Muscle layer of duodenum (tissue), 2 donors: Measurements from ENCODE around the gene DHX32.

Source experiments
- H3K27ac ChIP-seq: one replicate; pipeline ENCODE4 v1.7.0; 2013; ENCODE audit warnings: mild to moderate bottlenecking, low read length
- H3K27me3 ChIP-seq: one replicate; pipeline ENCODE4 v1.7.0; 2013; ENCODE audit warnings: low read depth, mild to moderate bottlenecking, control low read depth, low read length
- H3K36me3 ChIP-seq, 2 donors: one replicate each; pipeline ENCODE4 v1.7.0; 2013; ENCODE audit warnings: low read length in 2 of 2, control low read depth in 1 of 2, mild to moderate bottlenecking in 1 of 2; ENCODE audit not compliant: insufficient read depth in 2 of 2, control insufficient read depth in 1 of 2
- H3K4me1 ChIP-seq, 2 donors: one replicate each; pipeline ENCODE4 v1.7.0; 2013; ENCODE audit warnings: low read length in 2 of 2, mild to moderate bottlenecking in 2 of 2, control low read depth in 1 of 2, moderate library complexity in 1 of 2; ENCODE audit not compliant: insufficient read depth in 2 of 2, control insufficient read depth in 1 of 2
- H3K4me3 ChIP-seq, 2 donors: one replicate each; pipeline ENCODE4 v1.7.0; 2013; ENCODE audit warnings: low read length in 2 of 2, low read depth in 1 of 2, mild to moderate bottlenecking in 1 of 2
- H3K9me3 ChIP-seq, 2 donors: one replicate each; pipeline ENCODE4 v1.7.0; 2013; ENCODE audit warnings: low read length in 2 of 2, control low read depth in 1 of 2, mild to moderate bottlenecking in 1 of 2; ENCODE audit not compliant: control insufficient read depth in 1 of 2
- donor health status: healthy.

The DHX32 gene

DNA sequence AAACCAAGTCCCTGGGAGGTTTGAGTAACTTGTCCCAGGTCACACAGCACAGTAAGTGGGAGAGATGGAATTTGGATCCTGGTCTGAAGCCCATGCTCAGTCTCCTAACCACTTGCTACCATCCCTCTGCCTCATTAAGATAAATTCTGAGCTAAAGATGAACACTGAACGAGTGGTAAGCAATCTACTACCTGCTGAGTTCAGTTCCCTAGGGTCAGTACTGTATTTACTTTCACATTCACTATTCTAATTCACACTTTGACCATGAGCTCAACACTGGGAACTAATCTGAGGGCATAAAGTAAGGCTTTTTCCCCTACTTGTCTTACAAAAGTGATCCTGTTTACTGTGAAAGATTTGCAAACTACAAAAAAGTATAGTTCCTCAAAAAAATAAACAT is 60.4 kb downstream of the DHX32 start:
- H3K4me3 ChIP-seq: no peak overlapping the region
- no peaks in the 10 kb centered on the region for H3K27me3 ChIP-seq
- H3K4me1 ChIP-seq: peaks cover 25 to 33% of the 10 kb centered on the region in 2 donors
- no peak overlapping the region for H3K27ac ChIP-seq
- H3K36me3 ChIP-seq: peaks cover 2 to 3% of the 10 kb centered on the region in 2 donors
- H3K9me3 ChIP-seq: no peaks in the 10 kb centered on the region

DNA sequence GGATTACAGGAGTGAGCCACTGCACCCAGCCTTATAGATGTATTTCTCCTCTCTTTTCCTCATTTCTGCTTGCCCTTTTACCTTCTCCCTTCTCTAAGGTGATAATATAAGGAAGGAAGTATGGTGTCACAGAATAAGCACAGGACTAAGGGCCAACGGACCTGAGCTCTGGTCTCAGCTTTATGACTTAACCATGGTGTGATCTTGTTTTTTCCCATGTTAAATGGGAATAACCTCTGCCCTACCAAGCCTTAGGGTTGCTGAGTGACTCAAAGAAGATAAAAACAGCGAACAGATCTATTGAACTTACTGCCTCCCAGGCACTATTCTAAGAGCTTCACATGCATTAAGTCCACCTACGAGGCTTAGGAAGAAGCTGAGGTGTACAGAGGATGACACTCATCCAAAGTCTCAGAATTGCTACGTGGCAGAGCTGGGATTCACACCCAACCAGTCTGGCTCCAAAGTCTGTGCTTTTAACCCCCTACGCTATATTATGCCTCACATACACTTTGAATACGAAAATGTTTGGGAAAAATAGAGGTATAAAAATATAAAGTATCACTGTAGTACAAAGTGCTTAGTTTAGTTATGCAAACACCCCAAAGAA is 63.6 kb downstream of the DHX32 start:
- H3K27ac ChIP-seq: no peak overlapping the region
- H3K36me3 ChIP-seq: peaks cover 23 to 26% of the 10 kb centered on the region in 2 donors
- H3K27me3 ChIP-seq: no peaks in the 10 kb centered on the region
- peaks cover 11 to 14% of the 10 kb centered on the region in 2 donors for H3K4me1 ChIP-seq
- H3K4me3 ChIP-seq: no peak overlapping the region
- H3K9me3 ChIP-seq: no peaks in the 10 kb centered on the region

DNA sequence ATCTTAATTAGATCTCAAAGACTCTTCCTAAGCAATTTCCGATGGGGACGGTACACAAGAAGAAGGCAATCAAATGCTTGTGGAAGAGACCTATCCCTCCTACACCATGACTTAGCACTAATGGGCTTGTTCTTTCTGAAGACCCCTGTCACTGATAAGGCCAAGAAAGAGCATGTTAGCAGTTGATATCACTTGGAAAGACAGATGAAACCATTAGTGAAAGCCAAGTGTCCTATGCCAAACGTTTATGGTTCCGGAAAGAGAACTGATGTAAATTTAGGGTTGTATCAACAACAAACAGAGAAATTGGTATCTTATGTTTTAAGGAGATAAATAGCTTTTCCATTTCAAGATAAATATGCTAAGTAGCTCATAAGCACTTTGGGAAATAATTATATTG is 64.5 kb downstream of the DHX32 start:
- H3K27ac ChIP-seq: no peak overlapping the region
- peaks cover 23 to 26% of the 10 kb centered on the region in 2 donors for H3K36me3 ChIP-seq
- no peaks in the 10 kb centered on the region for H3K27me3 ChIP-seq
- H3K4me3 ChIP-seq: no peak overlapping the region
- H3K4me1 ChIP-seq: peaks cover 5 to 7% of the 10 kb centered on the region in 2 donors
- H3K9me3 ChIP-seq: no peaks in the 10 kb centered on the region

DNA sequence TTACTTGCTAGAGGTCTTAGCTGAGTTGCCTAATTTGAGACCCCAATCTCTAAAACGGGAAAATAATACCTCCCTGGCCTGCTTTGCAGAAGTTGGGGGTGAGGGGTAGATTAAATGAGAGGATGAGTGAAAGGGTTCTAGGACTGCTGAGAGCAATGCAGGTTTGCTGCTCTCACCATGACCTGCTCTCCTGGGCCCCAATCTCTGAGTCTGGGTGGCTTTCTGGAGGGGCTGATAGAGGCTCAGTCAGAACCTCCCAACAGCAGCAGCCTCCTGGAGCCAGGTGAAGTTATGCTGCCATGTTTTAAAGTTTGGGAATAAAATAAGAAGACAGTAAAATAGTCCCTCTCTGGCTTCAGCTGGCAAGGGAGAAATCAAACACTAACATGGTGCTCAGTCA is 65.3 kb downstream of the DHX32 start:
- H3K36me3 ChIP-seq: peaks cover 29 to 30% of the 10 kb centered on the region in 2 donors

DNA sequence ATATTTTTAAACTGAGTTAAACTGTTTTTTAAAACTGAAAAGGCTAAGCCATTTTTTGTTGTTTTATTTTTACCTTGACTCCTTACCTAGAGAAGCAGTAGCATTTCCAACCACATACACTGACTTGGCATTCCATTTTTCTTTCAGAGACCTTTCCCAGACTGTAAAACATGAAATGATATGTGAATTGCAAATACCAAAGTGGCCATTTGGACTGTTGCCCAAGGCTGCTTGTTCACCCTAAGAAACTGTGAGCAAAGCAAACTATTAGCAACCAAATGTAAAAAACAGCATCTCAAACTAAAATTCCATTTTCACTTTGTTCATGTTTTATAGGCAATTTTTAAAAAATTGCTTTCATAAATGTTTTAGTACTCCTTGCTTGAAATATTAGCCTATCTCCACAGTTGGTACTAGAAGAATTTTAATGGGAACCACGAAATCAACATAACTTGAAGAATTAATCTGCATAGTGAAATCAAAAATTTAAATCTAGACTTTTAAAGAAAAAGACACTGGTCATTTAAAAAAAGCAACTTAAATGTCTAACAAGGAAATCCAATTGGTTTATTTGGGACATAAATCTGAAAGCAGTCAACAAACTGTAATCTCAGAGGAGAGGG is 68.9 kb downstream of the DHX32 start:
- Histone ChIP-seq H3K27me3 (no peaks in the 10 kb centered on the region), H3K27ac (no peak overlapping the region), H3K4me3 (no peak overlapping the region), H3K9me3 (no peaks in the 10 kb centered on the region), H3K36me3 (peaks cover 49 to 57% of the 10 kb centered on the region in 2 donors), H3K4me1 (no peaks in the 10 kb centered on the region)

More for the DNA sequence above, 65.3 kb downstream of the DHX32 start:
- Histone ChIP-seq H3K27ac (no peak overlapping the region), H3K9me3 (no peaks in the 10 kb centered on the region), H3K4me1 (no peaks in the 10 kb centered on the region), H3K27me3 (no peaks in the 10 kb centered on the region), H3K4me3 (no peak overlapping the region)

DNA sequence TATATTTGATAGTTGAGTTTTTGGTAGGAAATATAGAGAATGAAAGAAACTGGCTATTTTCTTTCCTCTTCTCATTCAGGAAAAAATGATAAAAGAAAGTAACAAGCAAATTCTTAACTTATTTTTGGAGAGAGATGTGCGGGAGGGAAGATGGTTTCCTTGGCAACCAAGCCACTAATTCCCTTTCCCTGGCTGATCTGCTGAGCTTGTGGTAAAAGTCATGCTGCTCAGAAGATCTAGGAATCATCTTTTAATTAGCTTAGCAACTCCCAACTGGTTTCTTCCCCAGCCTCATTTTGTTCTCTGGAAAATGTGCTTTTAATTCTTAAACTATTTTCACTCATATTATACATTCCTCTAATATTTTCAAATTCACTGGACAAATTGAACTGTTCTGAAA is 69.8 kb downstream of the DHX32 start:
- Histone ChIP-seq H3K27ac (no peak overlapping the region), H3K36me3 (peaks cover 57 to 66% of the 10 kb centered on the region in 2 donors)

DNA sequence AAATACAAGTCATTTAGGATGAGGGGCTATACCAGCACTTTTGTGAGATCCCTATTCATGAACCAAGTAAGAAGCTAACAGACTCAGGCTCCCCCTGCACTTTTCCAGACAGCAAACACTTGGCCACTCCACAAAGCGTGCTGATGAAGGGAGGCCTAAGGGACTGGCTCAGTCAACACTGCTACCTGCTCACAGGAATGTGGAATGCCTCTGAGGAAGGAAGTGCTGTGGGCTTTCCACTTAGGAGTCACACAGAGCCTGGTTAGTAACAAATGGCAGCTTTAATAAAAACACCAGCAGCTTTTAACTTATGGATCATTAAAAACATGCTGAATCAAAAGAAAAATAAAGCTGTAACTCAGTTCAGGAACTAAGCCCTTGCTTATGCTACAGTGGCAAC is 73.0 kb downstream of the DHX32 start:
- Histone ChIP-seq H3K27me3 (no peaks in the 10 kb centered on the region), H3K4me3 (no peak overlapping the region), H3K4me1 (no peaks in the 10 kb centered on the region), H3K27ac (no peak overlapping the region), H3K9me3 (no peaks in the 10 kb centered on the region), H3K36me3 (peaks cover 37 to 69% of the 10 kb centered on the region in 2 donors)

More for the DNA sequence above, 69.8 kb downstream of the DHX32 start:
- Histone ChIP-seq H3K4me3 (no peak overlapping the region), H3K9me3 (no peaks in the 10 kb centered on the region), H3K4me1 (no peaks in the 10 kb centered on the region), H3K27me3 (no peaks in the 10 kb centered on the region)

DNA sequence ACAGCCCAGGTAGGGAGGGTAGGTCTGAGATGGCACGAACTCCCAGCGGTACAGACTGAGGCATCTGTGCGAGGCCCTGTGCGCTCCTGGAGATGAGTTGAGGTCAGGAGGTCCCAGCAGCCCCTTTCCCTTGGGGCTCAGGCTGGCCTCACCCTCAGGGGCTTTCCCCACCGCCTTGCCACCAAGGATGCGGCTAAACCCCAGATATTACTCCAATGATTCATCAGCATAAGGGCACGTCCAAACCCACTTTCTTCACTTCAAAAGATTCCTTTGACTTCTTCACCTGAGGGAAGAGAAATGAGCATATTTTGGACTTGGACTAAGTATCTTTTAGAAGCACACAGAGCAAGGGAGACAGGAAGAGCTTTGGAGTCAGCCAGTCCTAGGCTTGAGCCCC is 78.4 kb downstream of the DHX32 start:
- Histone ChIP-seq H3K36me3 (peaks cover 34 to 74% of the 10 kb centered on the region in 2 donors), H3K27me3 (no peaks in the 10 kb centered on the region), H3K27ac (no peak overlapping the region), H3K4me1 (no peaks in the 10 kb centered on the region), H3K9me3 (no peaks in the 10 kb centered on the region), H3K4me3 (no peak overlapping the region)

DNA sequence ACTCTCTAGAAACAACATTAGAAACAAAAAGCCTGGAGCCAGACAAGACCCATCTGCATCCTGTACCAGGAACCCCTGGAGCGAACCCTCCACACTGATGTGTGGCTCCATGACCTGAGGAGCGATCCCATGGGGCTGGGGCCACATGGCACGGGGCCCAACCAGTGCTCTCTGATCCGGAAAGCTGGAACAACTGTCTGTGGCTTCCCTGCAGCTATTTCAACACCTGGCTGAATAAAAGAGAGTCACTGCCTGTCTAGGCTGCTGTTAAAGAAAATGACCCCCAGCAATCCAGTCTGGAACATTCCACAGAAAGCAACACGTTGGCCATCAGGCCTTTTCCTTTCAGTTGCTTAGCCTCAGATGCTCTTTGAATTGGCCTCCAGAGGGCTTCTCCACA is 79.0 kb downstream of the DHX32 start:
- H3K27me3 ChIP-seq: no peaks in the 10 kb centered on the region
- no peak overlapping the region for H3K27ac ChIP-seq
- no peaks in the 10 kb centered on the region for H3K9me3 ChIP-seq
- H3K4me3 ChIP-seq: no peak overlapping the region
- H3K4me1 ChIP-seq: no peaks in the 10 kb centered on the region
- peaks cover 37 to 74% of the 10 kb centered on the region in 2 donors for H3K36me3 ChIP-seq

DNA sequence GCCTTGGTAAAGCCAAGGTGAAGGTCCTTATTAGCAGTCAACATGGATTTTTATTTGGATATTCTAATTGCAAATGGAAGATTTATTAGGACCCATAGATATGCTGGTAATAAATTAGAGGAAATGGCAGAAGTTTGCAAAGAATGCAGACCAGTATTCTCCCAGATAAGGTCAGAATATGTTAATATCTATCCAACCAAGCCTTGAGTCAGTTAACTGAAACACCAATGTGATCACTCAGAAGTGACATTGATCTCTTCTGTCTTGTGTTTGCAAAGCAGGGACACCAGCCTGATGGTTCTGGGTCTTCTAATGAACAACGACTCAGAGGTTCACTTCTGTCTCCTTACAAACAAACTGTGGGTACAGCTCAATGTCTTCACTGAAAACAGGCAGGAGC is 79.5 kb downstream of the DHX32 start:
- peaks cover 39 to 72% of the 10 kb centered on the region in 2 donors for H3K36me3 ChIP-seq
- H3K27ac ChIP-seq: no peak overlapping the region
- no peaks in the 10 kb centered on the region for H3K9me3 ChIP-seq

DNA sequence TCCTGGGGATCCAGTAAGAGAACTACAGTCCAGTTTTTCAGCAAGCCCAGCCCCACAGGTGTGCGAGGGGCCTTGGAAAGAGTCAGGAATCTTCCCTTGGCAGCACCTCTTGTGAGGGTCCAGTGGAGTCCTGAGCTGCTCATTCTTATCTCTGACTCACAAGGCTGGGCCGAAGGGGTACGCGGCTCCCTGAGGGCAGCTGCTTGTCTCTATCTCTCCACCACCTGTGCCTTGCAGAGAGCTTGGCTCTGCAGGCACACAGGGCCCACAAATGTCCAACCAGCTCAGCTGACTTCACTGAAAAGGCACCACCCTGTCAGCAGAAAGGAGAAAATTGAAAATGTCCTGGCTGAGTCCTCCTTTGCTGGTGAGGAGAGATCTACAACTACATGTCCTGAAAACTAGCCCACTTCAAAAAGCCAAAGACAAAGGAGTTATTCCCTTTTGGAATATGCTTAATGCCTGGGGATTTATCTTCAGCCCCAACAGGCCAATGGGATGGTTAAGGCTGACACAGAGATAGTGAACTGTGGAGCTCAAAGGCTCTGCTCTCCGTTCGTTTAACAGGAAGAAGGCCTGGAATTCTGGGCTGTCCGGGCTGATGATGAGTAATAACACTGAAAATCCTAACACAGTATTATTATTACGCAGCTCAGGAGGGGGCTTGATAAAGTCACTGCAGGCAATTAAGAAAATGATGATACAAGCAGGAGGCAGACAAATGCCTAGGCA is 81.5 kb downstream of the DHX32 start:
- H3K4me3 ChIP-seq: no peak overlapping the region
- H3K36me3 ChIP-seq: peaks cover 34 to 73% of the 10 kb centered on the region in 2 donors
- H3K9me3 ChIP-seq: no peaks in the 10 kb centered on the region
- no peaks in the 10 kb centered on the region for H3K27me3 ChIP-seq
- no peaks in the 10 kb centered on the region for H3K4me1 ChIP-seq
- H3K27ac ChIP-seq: no peak overlapping the region

More for the DNA sequence above, 79.5 kb downstream of the DHX32 start:
- Histone ChIP-seq H3K27me3 (no peaks in the 10 kb centered on the region), H3K4me1 (no peaks in the 10 kb centered on the region), H3K4me3 (no peak overlapping the region)
